OCI-M2 (cell line): ENCODE data around the gene PALD1.
"Not testable (repeated sequence)": the region's sequence is repeated elsewhere in the genome, so short reads cannot be mapped to it uniquely, and the experiment has no call there.

Source experiments
- DNase-seq: peaks from one replicate; lab custom pipeline; 2025; ENCODE audit not compliant: unreplicated experiment; lab: John Stamatoyannopoulos, UW

Gene PALD1

DNA sequence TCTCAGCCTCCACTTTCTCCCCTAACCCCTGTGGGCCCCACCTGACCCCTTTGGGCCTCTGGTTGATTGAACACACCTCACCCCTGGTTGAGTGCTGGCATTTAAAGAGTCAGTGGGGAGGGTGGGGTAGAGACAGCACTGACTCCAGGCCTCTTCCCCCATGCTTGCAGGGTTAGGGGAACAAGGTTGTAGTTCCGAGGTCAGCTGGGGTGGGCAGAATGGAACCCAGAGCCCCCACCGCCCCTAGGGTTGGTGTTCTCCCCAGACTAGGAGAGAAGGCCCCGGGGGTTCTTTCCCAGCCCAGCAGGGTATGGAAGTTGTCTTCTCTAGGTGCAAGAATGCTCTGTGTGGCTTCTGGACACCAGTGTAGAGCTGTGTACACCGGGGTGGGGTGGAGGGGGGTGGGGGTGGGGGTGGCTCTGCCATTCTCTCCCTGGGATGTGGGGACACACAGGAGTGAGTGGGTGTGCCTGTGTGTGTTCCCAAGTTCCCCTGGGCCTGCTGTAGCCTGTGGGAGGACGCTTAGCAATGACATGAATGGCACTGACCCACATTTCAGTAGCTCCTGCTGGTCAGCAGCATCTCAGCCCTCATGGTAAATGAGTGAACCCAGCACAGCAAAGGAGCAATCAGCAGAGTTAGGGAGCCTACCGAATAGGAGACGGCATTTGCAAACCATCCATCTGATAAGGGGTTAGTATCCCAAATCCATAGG, 90.4 kb downstream of the PALD1 start:
- no peak for DNase-seq

DNA sequence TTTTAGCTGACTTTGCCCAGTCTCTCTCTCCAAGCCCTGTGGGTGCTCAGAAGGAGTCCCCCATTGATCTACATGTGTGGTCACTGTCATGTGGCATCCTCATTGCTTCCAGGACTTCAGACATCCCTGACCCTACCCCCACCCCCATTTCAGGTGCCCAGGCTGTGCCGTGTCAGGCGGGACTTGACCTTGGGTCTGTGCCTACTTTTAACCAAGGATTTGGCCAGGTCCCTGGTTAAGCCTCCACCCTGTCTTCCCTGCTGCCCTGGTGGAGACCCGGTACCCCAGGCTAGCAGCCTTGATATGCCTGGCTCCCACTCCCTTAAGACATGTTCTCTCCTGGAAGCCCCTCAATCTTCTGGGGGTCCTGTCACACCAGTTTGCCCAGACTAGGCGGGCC, 92.7 kb downstream of the PALD1 start:
- no peak for DNase-seq

DNA sequence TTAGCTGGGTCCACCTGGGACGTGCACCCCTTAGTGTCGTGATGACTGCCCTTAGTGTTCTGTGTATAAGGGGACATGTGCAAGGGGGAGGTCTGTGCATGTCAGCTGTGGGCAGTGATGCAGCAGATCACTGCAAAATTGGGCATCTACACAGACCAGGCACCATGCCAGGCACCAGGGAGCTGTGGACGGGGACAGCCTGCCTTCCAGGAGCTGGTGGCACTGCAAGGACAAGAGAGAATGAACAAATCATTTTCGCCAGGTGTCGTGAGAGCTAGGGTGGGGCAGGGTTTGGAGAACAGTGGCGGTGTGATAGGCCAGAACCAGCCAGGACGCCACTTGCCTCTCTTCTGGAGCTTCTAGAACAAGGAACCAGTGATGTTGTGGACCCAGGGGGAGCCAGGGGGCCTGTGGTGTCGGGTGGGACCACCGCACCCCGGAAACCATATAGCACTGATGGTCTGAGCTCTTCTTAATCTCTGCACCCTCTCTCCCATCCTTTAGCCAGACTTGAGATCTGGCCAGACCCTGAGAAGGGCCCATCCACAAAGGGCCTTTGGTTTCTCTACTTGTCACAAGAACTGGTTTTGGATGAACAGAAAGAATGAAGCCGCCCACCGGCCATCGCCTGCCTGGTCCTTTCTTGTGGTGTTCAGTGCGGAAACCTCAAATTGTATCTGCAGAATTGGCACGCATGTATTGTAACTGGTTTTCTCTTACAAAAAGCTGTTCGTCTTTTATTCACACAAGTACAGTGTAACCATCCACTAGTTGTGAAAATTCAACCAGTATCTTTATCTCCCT, 93.3 kb downstream of the PALD1 start:
- no peak for DNase-seq

DNA sequence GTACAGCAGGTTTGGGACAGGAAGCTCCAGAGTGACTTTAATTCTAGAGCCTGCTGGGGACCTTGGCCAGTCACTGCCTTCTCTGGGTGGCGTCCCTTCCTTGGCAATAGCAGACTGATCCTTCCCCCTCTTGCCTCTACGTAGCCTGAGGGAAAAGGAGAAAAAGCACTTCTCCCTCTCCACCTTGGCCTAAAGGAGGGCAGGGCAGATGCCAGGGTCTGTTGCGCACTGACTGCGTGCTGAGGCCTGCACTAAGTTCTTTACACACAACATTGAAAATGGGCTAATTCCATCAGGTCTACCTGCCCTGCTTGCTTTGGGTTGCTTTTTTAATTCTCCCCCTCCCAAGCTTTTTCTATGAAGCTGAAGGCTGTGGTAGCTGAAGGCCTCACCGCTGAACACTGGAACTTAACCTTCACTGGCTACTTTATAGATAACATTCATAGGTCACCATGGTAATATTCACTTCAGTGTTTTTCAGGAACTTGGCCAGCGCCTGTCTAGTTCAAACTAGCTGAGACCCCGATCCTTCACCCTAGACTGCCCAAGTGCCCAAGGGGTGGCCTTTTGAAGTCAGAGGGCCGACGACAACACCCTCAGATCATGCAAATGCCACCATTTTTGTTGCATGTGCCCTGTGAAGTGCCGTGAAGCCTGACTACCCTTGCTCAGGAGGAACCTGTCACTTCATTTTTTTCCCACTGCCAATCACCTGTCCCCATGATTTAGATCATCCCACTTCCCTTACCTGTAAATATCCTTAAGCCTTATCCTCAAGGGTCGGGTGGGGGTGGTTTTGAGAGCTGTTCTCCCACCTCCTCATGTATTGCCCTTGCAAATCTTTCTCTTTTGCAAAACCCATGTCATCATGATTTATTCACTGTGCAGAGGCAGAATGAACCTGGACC, 95.3 kb downstream of the PALD1 start:
- no peak for DNase-seq

DNA sequence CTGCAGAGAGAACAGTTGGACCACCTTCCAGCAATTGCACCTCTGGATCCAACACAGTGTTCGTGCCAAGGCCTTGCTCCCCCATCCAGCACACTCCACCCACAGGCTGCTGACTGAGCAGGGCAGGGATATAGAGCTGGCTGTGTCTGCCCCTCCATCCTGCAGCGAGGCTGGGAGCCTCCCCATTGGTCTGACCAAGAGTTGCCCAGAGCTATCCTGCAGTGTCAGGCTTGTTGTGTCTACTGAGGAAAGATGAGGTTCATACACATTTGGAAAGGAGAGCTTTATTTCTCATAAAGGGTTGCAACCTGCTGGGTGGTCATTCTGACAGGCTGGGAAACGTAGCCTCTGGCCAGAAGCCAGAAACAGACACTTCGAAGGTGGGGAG, 96.9 kb downstream of the PALD1 start:
- no peak for DNase-seq

DNA sequence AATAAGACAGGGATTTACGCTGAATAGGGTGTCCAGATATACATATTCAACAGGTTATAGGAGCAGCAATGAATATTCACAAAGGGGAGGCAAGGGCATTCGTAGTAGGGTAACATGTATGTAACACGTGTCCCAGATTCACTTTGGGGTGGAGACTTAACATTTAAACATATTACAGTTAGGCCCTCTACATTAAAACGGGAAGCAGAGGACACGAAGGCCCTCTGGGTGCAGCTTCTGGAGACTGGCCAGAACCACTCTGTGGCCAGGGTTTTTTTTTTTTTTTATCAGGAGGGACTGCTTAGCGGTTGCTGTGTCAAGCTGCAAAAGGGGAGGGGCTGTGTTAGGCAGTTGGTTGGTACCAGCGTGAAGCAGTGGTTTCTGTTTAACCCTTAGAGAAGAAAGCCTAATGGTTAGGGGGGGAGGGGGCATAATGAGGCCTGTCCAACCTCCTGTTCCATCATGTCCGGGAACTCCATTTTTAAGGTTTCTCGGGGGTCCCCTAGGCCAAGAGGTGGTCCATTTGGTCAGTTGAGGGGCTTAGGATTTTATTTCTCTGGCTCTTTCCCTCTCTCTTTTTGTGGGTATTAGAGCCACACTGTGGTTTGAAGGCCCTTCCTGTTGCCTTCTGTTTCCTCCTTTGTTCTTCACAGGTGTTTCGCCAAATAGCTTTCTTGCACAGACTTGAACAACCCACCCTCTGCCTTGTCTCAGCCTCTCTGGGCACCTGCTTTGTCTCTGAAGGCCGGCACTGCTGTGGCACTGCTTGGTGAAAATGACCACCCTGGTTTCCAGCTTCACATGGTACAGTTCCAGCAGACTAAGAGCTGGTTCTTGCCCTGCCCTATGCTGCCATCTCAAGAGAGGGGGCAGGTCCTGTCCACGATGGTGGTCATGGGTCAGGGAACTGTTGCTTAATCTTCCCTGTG, 97.6 kb downstream of the PALD1 start:
- DNase-seq: no peak

DNA sequence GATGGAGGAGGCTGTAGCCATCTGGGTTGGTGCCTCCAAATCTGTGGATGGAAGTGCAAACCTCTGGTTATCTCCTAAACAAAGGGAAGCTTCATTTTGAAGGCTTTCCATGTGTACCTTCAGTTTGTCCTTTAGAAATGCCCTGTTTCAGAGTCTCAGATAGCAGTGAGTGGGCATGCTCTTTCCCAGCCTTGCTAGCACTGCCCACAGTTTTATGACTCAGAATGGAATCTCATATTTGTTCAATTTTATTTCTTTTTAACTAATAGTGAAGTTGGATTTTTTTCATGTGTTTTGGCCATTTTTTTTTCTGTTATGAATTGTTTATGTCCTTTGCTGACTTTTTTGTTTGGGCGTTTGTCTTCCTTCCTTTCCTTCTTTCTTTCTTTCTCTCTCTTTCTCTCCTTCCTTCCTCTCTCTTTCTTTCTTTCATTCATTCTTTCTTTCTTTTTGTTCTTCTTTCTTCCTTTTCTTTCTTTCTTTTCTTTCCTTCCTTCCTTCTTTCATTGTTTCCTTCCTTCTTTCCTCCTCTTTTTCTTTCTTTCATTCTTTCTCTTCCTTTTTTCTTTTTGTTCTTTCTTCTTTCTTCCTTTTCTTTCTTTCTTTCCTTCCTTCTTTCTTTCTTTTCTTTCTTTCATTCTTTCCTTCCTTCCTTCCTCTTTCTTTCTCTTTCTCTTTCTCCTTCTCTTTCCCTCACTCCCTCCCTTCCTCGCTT, 98.4 kb downstream of the PALD1 start:
- DNase-seq: no peak

DNA sequence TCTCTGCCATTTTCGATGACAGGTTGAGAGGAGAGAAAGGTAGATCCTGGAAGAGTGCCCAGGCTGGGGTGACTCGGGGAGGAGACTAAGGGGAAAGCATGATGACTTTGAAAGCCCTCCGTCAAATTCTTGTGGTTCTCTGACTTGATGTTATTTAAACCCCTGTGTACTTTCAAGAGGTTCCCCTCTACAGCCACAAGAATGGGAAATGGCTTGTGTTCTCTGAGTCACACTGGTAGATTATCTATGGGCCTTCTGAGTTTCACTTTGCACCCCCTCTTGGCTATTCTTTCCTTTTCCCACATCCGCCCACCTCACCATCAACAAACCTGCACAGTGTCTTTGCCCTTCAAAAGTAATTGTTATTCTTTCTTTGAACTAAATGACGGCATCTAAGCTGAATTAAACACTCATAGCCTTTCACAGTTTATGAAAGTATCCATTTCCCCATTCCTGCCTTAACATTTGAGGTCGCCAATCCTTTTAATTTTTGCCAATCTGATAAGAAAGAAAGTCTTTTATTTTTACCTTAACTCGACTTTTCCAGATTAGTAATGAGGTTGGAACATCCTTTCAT, 99.9 kb downstream of the PALD1 start:
- no peak for DNase-seq

DNA sequence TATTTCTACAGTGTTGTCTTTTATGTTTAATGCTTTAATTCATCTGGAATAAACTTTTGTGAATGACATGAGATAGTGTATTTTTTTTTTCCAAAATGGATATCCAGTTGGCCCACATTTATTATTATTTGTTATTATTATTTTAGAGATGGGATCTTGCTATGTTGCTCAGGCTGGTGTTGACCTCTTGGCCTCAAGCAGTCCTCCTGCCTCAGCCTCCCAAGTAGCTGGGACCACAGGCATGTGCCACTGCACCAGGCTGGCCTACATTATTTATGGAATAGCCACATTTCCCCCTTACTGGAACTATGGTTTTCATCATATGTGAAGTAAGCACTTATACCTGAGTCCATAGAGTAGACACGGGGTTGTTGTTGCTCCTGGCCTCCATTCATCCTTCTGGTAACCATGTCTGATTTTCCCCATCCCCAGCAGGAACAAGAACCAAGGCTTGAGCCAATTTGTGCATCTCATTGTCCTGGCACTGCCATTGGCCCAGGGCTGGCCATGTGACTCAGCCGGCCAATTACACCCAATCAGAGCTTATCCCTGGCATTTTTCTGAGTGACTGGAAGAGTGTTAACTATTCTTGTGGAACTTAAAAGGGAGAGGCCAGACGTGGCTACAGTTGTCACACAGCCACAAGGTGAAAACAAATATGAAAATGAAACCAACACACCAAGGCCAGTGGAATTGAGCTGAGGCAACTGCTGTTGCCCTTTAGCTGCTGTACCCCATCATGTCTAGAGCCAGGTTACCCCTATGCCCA, 100.9 kb downstream of the PALD1 start:
- DNase-seq: no peak

DNA sequence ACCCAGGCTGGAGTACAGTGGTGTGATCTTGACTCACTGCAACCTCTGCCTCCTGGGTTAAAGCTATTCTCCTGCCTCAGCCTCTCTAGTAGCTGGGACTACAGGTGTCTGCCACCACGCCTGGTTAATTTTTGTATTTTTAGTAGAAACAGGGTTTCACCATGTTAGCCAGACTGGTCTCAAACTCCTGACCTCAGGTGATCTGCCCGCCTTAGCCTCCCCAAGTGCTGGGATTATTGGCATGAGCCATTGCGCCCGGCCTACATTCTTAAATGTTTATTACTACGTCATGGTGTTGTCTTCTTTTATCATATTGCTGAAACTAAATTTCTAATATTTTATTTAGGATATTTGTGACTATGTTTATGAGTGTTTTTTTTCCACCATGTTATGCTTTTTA, 102.6 kb downstream of the PALD1 start:
- not testable (repeated sequence) for DNase-seq

DNA sequence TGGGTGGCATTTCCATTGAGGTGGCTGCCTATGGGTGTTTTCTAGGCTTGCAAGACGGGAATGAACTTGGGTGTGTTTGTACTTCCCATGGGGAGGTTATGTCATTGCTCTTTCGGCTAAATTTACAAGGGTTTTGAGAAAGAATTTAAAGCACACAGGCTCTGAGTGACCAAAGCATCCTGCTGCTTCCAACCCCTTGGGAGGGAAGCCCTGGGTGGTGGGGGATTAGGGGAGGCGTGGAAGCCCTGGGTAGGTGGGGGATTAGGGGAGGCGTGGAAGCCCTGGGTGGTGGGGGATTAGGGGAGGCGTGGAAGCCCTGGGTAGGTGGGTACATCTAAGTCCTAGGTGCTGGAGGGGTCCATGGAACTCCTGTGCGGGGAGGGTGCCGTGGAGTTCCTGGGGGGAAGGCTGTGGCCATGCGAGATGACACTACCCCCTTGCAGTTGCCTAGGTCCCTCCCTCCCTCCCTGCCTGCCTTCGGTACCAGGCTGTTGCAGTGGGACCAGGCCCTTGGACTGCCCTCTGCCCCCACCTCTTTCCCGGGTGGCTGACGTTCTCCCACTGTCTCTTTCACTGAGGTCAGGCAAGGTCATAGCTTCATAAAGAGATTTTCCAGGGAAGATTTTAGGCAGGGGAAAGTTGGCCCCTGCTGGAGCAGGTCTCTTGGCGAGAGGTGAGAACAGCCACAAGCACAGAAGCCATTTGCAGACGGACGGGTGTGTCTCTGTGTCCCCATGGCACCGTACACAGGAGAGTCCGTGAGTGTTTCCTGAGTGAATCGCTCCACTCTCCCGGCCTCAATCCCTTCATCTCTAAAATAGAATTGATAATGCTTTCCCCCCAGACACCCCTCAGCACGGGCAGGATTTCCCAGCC, 104.5 kb downstream of the PALD1 start:
- DNase-seq: no peak

DNA sequence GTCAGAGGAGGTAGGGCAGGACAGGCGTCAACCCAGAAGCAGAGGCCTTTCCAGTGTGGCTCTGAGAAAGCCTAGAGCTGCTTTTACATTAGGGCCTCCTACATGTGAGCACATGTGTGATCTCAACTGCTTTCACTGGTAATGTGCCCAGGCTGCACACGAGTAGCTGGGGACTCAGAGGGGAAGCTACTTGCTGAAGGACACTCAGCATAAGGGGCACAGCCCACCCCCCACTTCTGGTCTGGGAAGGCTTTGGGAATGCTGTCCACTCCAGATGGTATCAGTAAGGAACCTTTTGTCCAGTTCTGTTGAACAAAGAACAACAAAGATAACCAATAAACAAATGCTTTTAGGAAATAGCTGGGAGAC, 105.1 kb downstream of the PALD1 start:
- DNase-seq: no peak

DNA sequence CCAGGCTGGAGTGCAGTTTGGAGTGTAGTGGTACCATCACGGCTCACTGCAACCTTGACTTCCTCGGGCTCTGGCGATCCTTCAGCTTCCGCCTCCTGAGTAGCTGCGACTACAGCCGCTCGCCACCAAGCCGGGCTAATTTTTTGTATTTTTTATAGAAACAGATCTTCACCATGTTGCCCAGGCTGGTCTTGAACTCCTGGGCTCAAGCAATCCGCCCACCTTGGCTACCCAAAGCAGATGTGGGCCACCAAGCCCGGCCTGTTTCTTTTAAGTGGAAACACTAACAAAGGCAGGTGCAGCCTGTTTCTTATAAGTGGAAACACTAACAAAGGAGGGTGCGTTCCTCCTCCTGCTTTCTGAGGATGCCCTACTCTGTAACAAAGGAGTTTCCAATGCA, 105.8 kb downstream of the PALD1 start:
- no peak for DNase-seq

DNA sequence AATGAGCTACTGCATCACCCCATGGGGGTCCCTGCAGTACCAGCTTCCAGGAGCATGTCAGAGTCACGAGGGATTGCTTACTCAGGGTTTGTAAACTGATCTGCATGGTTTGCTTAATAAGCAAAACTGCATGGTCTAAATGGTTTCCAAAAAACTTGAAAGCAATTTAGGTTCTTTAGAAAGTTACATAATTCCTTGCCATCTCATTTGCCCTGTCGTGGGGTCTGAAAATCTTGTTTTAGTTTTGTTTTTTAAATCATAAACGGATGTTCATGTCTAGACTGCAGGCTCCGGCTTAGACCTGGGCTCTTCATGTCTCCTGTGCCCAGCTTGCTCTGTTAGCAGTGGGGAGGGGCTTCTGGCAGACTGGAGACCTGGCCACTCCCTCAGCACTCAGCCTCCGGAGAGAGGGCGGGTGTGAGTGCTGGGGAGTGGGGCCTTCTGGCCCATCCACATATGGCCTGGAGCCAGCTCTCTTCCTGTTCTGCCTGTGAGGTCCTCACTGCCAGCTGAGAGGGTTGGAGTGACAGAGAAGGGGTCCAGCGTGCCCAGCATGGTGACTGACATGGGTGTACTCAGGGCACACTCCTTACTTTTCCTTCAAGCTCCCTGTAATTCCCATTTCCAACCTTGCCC, 106.5 kb downstream of the PALD1 start:
- DNase-seq: no peak

DNA sequence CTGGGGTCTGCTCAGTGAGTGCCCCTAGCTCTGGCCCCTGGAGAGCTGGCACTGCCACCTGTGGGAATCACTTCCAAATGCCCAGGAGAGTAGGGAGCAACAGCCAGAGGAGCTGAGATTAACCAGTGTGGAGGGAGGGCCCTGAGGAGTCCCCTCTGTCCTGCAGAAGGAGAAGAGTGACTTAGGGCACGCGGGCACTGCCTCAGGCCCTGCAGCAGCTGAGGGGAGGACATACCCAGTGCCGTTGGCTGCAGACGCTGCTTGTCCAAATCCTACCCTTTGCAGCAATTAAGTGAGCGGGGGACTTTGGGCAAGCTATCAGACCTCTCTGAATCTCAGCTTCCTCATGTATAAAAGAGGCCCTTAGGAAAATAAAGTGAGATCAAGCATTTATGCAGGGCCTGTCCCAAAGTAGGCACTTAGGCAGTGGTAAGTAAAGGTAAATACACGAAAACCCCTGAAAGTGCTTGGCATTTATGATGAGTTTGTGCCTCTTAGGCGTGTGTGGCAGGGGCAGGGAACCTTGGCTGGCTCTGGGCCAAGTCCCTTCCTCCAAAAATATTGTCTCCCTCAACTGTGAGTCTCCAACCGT, 107.1 kb downstream of the PALD1 start:
- DNase-seq: no peak

DNA sequence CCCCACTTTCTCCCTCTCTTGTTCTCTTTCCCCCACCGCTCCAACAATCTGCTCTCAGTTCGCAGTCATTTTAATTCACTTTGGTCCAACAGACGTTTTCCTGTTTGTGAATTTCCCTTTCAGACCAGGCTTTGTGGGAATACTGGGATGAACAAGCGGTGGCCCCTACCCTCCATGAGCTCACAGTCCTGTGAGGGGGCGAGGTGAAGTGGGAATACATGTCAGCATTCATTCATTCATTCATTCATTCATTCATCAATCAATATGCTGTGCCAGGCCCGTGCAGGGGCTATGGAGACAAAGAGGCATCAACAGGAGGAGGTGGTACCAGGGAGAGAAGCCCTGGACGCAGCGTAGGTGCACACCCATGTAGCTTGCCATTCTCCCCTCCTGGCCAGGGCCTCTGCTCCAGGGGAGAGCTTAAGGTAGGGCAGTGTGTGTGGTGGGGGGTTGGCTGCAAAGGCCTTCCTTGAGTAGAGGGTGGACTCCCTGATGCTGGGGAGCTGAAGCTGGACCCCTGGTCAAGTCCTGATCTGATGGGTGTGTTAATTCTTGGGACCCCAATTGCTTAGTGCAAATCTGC, 107.9 kb downstream of the PALD1 start:
- no peak for DNase-seq
